Loucy (cell line): Measurements from ENCODE around the gene ACTR3C.

Experiments
- EZH2phosphoT487 ChIP-seq: fragments of 200-600 bp; IDR thresholded peaks from 2 replicates; pipeline ENCODE4 v1.6.1; 2018; ENCODE audit warnings: antibody characterized with exemption, mild to moderate bottlenecking, moderate library complexity, borderline replicate concordance
- TF ChIP-seq, protein P1 (sequence below): fragments of 200-600 bp; sonication (generic); conservative IDR thresholded peaks from 2 replicates; pipeline ENCODE4 v1.5.1; 2014; ENCODE audit warnings: mild to moderate bottlenecking, antibody characterized with exemption, low read length

DNA sequence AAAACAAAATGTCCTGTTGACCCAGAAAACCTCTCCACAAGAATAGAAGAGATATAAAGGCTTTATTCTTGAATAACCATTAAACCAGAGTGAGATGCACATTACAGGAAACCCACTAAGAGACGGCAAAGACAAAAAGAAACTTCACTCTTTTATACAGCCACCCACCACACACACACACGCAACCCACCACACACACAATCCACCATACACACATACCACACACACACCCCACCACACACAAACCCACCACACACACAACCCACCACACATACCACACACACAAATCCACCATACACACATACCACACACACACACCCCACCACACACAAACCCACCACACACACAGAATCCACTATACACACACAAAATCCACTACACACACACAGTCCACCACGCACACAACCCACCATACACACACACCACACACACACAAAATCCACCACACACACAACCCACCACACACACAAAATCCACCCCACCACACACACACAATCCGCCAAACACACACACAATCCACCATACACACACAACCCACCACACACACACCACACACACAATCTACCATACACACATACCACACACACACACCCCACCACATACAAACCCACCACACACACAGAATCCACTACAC, 35.8 kb upstream of the ACTR3C start:
- TF ChIP-seq, protein P1, sequence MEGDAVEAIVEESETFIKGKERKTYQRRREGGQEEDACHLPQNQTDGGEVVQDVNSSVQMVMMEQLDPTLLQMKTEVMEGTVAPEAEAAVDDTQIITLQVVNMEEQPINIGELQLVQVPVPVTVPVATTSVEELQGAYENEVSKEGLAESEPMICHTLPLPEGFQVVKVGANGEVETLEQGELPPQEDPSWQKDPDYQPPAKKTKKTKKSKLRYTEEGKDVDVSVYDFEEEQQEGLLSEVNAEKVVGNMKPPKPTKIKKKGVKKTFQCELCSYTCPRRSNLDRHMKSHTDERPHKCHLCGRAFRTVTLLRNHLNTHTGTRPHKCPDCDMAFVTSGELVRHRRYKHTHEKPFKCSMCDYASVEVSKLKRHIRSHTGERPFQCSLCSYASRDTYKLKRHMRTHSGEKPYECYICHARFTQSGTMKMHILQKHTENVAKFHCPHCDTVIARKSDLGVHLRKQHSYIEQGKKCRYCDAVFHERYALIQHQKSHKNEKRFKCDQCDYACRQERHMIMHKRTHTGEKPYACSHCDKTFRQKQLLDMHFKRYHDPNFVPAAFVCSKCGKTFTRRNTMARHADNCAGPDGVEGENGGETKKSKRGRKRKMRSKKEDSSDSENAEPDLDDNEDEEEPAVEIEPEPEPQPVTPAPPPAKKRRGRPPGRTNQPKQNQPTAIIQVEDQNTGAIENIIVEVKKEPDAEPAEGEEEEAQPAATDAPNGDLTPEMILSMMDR, result no peak
- TF ChIP-seq EZH2phosphoT487, result no peak
